GM23338 (cell line): ENCODE results near the gene PHOX2A. TPM values are rescaled to one million over a fixed set of nuclear protein-coding genes. Genes with fewer than 3 reads are reported as not detected.

Experiments
- ATAC-seq: fragments of 200-7000 bp; cut with Tn5 transposase; 3 replicates; pipeline ENCODE4 v1.9.1; 2020
- DNase-seq: peaks from one replicate; pipeline ENCODE4 v3.0.0-alpha.2; 2015; ENCODE audit warnings: low spot score
- H2AFZ ChIP-seq: fragments of 200-600 bp; sonication (generic); 2 replicates; pipeline ENCODE4 v1.8.0; 2016; ENCODE audit warnings: antibody characterized with exemption, mild to moderate bottlenecking, moderate library complexity
- H3F3A ChIP-seq: fragments of 200-600 bp; sonication (generic); replicated peaks from 2 replicates; pipeline ENCODE4 v1.8.0; 2017; ENCODE audit warnings: antibody characterized with exemption, mixed run types, low read depth
- H3K27ac ChIP-seq: fragments of 200-600 bp; sonication (generic); 2 replicates; pipeline ENCODE4 v1.6.1; 2016; ENCODE audit warnings: low read depth
- H3K27me3 ChIP-seq: fragments of 200-600 bp; sonication (generic); 2 replicates; pipeline ENCODE4 v1.8.0; 2016; ENCODE audit warnings: mild to moderate bottlenecking, mixed run types, moderate library complexity; ENCODE audit not compliant: insufficient read depth
- H3K36me3 ChIP-seq: fragments of 200-600 bp; sonication (generic); 2 replicates; pipeline ENCODE4 v1.8.0; 2016; ENCODE audit warnings: mild to moderate bottlenecking; ENCODE audit not compliant: insufficient read depth
- H3K4me1 ChIP-seq: fragments of 200-600 bp; sonication (generic); 2 replicates; pipeline ENCODE4 v1.8.0; 2016; ENCODE audit warnings: mild to moderate bottlenecking, moderate library complexity; ENCODE audit not compliant: insufficient read depth
- H3K4me2 ChIP-seq: fragments of 200-600 bp; sonication (generic); 2 replicates; pipeline ENCODE4 v1.7.1; 2017; ENCODE audit warnings: mixed run types
- H3K4me3 ChIP-seq: fragments of 200-600 bp; sonication (generic); 2 replicates; pipeline ENCODE4 v1.6.1; 2016; ENCODE audit warnings: mixed run types
- H3K79me2 ChIP-seq: fragments of 200-600 bp; sonication (generic); replicated peaks from 2 replicates; pipeline ENCODE4 v1.8.0; 2017; ENCODE audit warnings: mild to moderate bottlenecking; ENCODE audit not compliant: insufficient read depth
- H3K9me2 ChIP-seq: fragments of 200-600 bp; sonication (generic); 2 replicates; pipeline ENCODE4 v1.8.0; 2017; ENCODE audit not compliant: insufficient read depth
- H4K20me1 ChIP-seq: fragments of 200-600 bp; sonication (generic); replicated peaks from 2 replicates; pipeline ENCODE4 v1.8.0; 2017; ENCODE audit warnings: mild to moderate bottlenecking; ENCODE audit not compliant: insufficient read depth
- H3K27ac Mint-ChIP-seq: 2 replicates; pipeline ENCODE4 v1.8.0; 2020; ENCODE audit warnings: inconsistent platforms, mild to moderate bottlenecking, moderate library complexity, mixed read lengths
- H3K27me3 Mint-ChIP-seq: 3 replicates; pipeline ENCODE4 v1.8.0; 2022; ENCODE audit warnings: low read depth, mild to moderate bottlenecking, moderate library complexity, mixed read lengths, inconsistent platforms; ENCODE audit not compliant: insufficient read depth, poor library complexity
- H3K36me3 Mint-ChIP-seq: 3 replicates; pipeline ENCODE4 v1.8.0; 2021; ENCODE audit warnings: low read depth, mild to moderate bottlenecking, inconsistent platforms, moderate library complexity, mixed read lengths
- H3K4me1 Mint-ChIP-seq: 3 replicates; pipeline ENCODE4 v1.8.0; 2020; ENCODE audit warnings: mild to moderate bottlenecking, inconsistent platforms, mixed read lengths
- H3K4me3 Mint-ChIP-seq: 3 replicates; pipeline ENCODE4 v1.8.0; 2021; ENCODE audit warnings: moderate library complexity, mild to moderate bottlenecking, inconsistent platforms, mixed read lengths
- H3K9me3 Mint-ChIP-seq: 3 replicates; pipeline ENCODE4 v1.8.0; 2020; ENCODE audit warnings: moderate library complexity, mild to moderate bottlenecking, inconsistent platforms, mixed read lengths
- CREB1 ChIP-seq: fragments of 250-450 bp; sonication (Bioruptor Pico); IDR thresholded peaks from 2 replicates; pipeline ENCODE4 v1.5.0; 2020; ENCODE audit warnings: low read depth, mild to moderate bottlenecking, moderate library complexity
- CTCF ChIP-seq, 2 experiments: fragments of 200-600 bp in 1 of 2; sonication (generic) in 1 of 2; conservative IDR thresholded peaks; 2 replicates each; pipeline versions ENCODE4 v1.5.1 to v1.6.1; 2016 to 2017; ENCODE audit warnings: antibody characterized with exemption in 2 of 2, low read depth in 2 of 2, mild to moderate bottlenecking in 2 of 2, moderate library complexity in 1 of 2
- ETS1 ChIP-seq: IDR thresholded peaks from 2 replicates; pipeline ENCODE4 v1.6.1; 2016; ENCODE audit warnings: antibody characterized with exemption
- EZH2phosphoT487 ChIP-seq: fragments of 200-600 bp; sonication (generic); IDR thresholded peaks from one replicate; pipeline ENCODE4 v1.8.1; 2018; ENCODE audit warnings: antibody characterized with exemption; ENCODE audit not compliant: unreplicated experiment
- JUNB ChIP-seq: IDR thresholded peaks from one replicate; pipeline ENCODE4 v1.6.1; 2016; ENCODE audit warnings: antibody characterized with exemption; ENCODE audit not compliant: unreplicated experiment
- NANOG ChIP-seq: IDR thresholded peaks from 2 replicates; pipeline ENCODE4 v1.6.1; 2016; ENCODE audit warnings: antibody characterized with exemption, borderline replicate concordance
- POLR2AphosphoS5 ChIP-seq: IDR thresholded peaks from 2 replicates; pipeline ENCODE4 v1.6.1; 2016; ENCODE audit warnings: antibody characterized with exemption, low read depth
- STAT1 ChIP-seq: IDR thresholded peaks from one replicate; pipeline ENCODE4 v1.6.1; 2016; ENCODE audit warnings: antibody characterized with exemption; ENCODE audit not compliant: unreplicated experiment
- ZNF114 ChIP-seq: fragments of 250-450 bp; sonication (Bioruptor Pico); IDR thresholded peaks from 2 replicates; pipeline ENCODE4 v1.5.0; 2020; ENCODE audit warnings: mild to moderate bottlenecking, moderate library complexity
- ZNF331 ChIP-seq: fragments of 250-450 bp; sonication (Bioruptor Pico); IDR thresholded peaks from 2 replicates; pipeline ENCODE4 v1.5.0; 2020; ENCODE audit warnings: low read depth, mild to moderate bottlenecking, moderate library complexity
- polyA plus RNA-seq: library from polyadenylated mRNA; unstranded; fragments of >200 nt; fragmentation: Nextera tagmentation; extraction: Ambion mirVana; gene quantifications from 2 replicates; pipeline ENCODE4 v1.2.1, GENCODE V29; 2016
- total RNA-seq: library from RNA; depleted of rRNA; stranded (reverse); fragments of >200 nt; shearing (Covaris generic); gene quantifications from 2 replicates; pipeline ENCODE4 v1.2.3, GENCODE V29; 2014
- TF ChIP-seq, protein P1 (sequence below): fragments of 250-450 bp; sonication (Bioruptor Pico); IDR thresholded peaks from 2 replicates; pipeline ENCODE4 v1.5.0; 2020; ENCODE audit warnings: mild to moderate bottlenecking, moderate library complexity

The PHOX2A gene
- total and polyA plus RNA-seq, 2 experiments from 2014 or later = 0.31 TPM; not detected in 1

- Mint-ChIP-seq H3K27me3 (peaks cover 13% of the 10 kb centered on the region), H3K4me3 (peak overlapping the region; percentile 91; the same call in 2 of the 3 replicates), H3K36me3 (peaks cover 32% of the 10 kb centered on the region), H3K4me1 (peaks cover 27% of the 10 kb centered on the region), H3K9me3 (no peaks in the 10 kb centered on the region), H3K27ac (no peak overlapping the region)
- H2AFZ ChIP-seq = no peak overlapping the region
- peaks cover 15% of the 10 kb centered on the region; the same call in 1 of the 2 replicates for H3K27me3 ChIP-seq
- H3K4me3 ChIP-seq = no peak overlapping the region
- H4K20me1 ChIP-seq = peaks cover 12% of the 10 kb centered on the region
- H3F3A ChIP-seq = peaks cover 2% of the 10 kb centered on the region; the same call in 1 of the 2 replicates
- H3K4me1 ChIP-seq = peaks cover 25% of the 10 kb centered on the region
- no peak for ATAC-seq
- H3K27ac ChIP-seq = no peak overlapping the region
- no peaks in the 10 kb centered on the region for H3K9me2 ChIP-seq
- peaks cover 20% of the 10 kb centered on the region for H3K79me2 ChIP-seq
- no peak for DNase-seq
- H3K36me3 ChIP-seq = no peaks in the 10 kb centered on the region; the same call in 1 of the 2 replicates
- H3K4me2 ChIP-seq = no peak overlapping the region
- no peak for TF ChIP-seq NANOG
Observed at GRCh38 chr11:72226701-72227100, 17.3 kb downstream of the PHOX2A start.

GRCh38 chr11:72225411-72225951 is 18.5 kb downstream of the PHOX2A start:
- no peak; the same call in 2 of the 3 replicates for ATAC-seq
- H3K27ac Mint-ChIP-seq = peak overlapping the region; percentile 60; the same call in 1 of the 2 replicates
- peak overlapping the region; percentile 100 for H3K4me2 ChIP-seq
- H3K27me3 Mint-ChIP-seq = peaks cover 17% of the 10 kb centered on the region
- H3K36me3 ChIP-seq = no peaks in the 10 kb centered on the region; the same call in 1 of the 2 replicates
- DNase-seq = peak; percentile 27
- H3K4me1 ChIP-seq = peaks cover 25% of the 10 kb centered on the region
- H3K4me1 Mint-ChIP-seq = peaks cover 27% of the 10 kb centered on the region
- peaks cover 12% of the 10 kb centered on the region for H4K20me1 ChIP-seq
- H3K4me3 Mint-ChIP-seq = peak overlapping the region; percentile 91
- H3K9me2 ChIP-seq = no peaks in the 10 kb centered on the region
- no peak overlapping the region for H2AFZ ChIP-seq
- peaks cover 16% of the 10 kb centered on the region; the same call in 1 of the 2 replicates for H3K27me3 ChIP-seq
- no peak overlapping the region for H3K27ac ChIP-seq
- peaks cover 20% of the 10 kb centered on the region for H3K79me2 ChIP-seq
- peaks cover 23% of the 10 kb centered on the region for H3K36me3 Mint-ChIP-seq
- H3K4me3 ChIP-seq = peak overlapping the region; percentile 97
- peaks cover 2% of the 10 kb centered on the region; the same call in 1 of the 2 replicates for H3F3A ChIP-seq
- H3K9me3 Mint-ChIP-seq = no peaks in the 10 kb centered on the region
- TF ChIP-seq ZNF331 (CRISPR knock-in tag) = no peak
- no peak for TF ChIP-seq STAT1
- no peak for TF ChIP-seq ZNF114 (CRISPR knock-in tag)
- no peak for TF ChIP-seq ETS1
- no peak for TF ChIP-seq CREB1
- TF ChIP-seq, protein P1, sequence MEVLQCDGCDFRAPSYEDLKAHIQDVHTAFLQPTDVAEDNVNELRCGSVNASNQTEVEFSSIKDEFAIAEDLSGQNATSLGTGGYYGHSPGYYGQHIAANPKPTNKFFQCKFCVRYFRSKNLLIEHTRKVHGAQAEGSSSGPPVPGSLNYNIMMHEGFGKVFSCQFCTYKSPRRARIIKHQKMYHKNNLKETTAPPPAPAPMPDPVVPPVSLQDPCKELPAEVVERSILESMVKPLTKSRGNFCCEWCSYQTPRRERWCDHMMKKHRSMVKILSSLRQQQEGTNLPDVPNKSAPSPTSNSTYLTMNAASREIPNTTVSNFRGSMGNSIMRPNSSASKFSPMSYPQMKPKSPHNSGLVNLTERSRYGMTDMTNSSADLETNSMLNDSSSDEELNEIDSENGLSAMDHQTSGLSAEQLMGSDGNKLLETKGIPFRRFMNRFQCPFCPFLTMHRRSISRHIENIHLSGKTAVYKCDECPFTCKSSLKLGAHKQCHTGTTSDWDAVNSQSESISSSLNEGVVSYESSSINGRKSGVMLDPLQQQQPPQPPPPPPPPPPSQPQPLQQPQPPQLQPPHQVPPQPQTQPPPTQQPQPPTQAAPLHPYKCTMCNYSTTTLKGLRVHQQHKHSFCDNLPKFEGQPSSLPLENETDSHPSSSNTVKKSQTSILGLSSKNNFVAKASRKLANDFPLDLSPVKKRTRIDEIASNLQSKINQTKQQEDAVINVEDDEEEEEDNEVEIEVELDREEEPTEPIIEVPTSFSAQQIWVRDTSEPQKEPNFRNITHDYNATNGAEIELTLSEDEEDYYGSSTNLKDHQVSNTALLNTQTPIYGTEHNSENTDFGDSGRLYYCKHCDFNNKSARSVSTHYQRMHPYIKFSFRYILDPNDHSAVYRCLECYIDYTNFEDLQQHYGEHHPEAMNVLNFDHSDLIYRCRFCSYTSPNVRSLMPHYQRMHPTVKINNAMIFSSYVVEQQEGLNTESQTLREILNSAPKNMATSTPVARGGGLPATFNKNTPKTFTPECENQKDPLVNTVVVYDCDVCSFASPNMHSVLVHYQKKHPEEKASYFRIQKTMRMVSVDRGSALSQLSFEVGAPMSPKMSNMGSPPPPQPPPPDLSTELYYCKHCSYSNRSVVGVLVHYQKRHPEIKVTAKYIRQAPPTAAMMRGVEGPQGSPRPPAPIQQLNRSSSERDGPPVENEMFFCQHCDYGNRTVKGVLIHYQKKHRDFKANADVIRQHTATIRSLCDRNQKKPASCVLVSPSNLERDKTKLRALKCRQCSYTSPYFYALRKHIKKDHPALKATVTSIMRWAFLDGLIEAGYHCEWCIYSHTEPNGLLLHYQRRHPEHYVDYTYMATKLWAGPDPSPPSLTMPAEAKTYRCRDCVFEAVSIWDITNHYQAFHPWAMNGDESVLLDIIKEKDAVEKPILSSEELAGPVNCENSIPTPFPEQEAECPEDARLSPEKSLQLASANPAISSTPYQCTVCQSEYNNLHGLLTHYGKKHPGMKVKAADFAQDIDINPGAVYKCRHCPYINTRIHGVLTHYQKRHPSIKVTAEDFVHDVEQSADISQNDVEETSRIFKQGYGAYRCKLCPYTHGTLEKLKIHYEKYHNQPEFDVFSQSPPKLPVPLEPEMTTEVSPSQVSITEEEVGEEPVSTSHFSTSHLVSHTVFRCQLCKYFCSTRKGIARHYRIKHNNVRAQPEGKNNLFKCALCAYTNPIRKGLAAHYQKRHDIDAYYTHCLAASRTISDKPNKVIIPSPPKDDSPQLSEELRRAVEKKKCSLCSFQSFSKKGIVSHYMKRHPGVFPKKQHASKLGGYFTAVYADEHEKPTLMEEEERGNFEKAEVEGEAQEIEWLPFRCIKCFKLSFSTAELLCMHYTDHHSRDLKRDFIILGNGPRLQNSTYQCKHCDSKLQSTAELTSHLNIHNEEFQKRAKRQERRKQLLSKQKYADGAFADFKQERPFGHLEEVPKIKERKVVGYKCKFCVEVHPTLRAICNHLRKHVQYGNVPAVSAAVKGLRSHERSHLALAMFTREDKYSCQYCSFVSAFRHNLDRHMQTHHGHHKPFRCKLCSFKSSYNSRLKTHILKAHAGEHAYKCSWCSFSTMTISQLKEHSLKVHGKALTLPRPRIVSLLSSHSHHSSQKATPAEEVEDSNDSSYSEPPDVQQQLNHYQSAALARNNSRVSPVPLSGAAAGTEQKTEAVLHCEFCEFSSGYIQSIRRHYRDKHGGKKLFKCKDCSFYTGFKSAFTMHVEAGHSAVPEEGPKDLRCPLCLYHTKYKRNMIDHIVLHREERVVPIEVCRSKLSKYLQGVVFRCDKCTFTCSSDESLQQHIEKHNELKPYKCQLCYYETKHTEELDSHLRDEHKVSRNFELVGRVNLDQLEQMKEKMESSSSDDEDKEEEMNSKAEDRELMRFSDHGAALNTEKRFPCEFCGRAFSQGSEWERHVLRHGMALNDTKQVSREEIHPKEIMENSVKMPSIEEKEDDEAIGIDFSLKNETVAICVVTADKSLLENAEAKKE (CRISPR knock-in tag) = no peak
- TF ChIP-seq EZH2phosphoT487 = no peak
- no peak for TF ChIP-seq CTCF (conservative IDR thresholded peaks at IDR 0.05; ENCODE audit: low read depth in 2 of 2)
- TF ChIP-seq POLR2AphosphoS5 = no peak
- TF ChIP-seq JUNB = no peak
